Effector memory CD8-positive, alpha-beta T cell (primary cell): ENCODE results near the gene WAPL.

Source experiments
- ATAC-seq: fragments of 150-1000 bp; cut with Tn5 transposase; replicated peaks from 2 replicates; pipeline ENCODE4 v1.10.0; 2021; ENCODE audit warnings: mild to moderate bottlenecking, moderate library complexity
- DNase-seq, 3 experiments: peaks; one replicate each; pipeline ENCODE4 v3.0.0; 2021
- H3K27ac Mint-ChIP-seq, 2 donors: one replicate each; pipeline ENCODE4 v1.8.0; 2022; ENCODE audit warnings: mild to moderate bottlenecking in 2 of 2, mixed read lengths in 2 of 2, moderate library complexity in 2 of 2
- H3K27me3 Mint-ChIP-seq, 2 donors: one replicate each; pipeline ENCODE4 v1.8.0; 2022; ENCODE audit warnings: mixed read lengths in 2 of 2
- H3K36me3 Mint-ChIP-seq: one replicate; pipeline ENCODE4 v1.8.0; 2022; ENCODE audit warnings: mild to moderate bottlenecking, moderate library complexity, mixed read lengths; ENCODE audit not compliant: insufficient read depth
- H3K4me1 Mint-ChIP-seq, 2 donors: one replicate each; pipeline ENCODE4 v1.8.0; 2022; ENCODE audit warnings: low read depth in 2 of 2, mixed read lengths in 2 of 2
- H3K4me3 Mint-ChIP-seq, 2 donors: one replicate each; pipeline ENCODE4 v1.8.0; 2022; ENCODE audit warnings: mild to moderate bottlenecking in 2 of 2, mixed read lengths in 2 of 2, moderate library complexity in 2 of 2
- H3K9me3 Mint-ChIP-seq, 2 donors: one replicate each; pipeline ENCODE4 v1.8.0; 2022; ENCODE audit warnings: mixed read lengths in 2 of 2

The WAPL gene

DNA sequence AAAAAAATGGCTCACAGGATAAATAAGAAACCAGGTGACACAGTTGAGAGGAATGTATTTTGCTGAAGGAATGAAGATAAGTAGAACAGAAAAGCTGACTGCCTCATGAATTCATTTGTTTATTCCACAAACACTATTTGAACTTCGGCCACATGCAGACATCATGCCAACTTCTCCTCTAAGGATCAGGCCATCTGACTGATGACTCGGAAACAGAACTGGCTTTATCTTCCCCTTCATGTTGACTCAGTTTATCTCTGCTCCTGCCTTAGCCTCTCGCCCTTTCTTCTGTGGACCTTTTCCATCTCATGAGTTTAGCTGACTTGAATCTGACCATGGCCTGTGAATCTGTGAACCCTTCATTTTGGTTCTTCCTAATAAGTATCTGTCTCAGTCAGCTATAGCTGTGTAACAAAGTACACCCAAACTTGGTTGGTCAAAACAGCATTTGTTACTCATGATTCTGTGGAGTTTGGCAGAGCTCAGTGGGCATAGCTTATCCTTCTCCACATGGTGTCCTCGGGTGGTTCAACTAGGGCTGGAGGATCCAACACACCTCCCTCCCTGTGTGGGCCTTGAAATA, 111.0 kb downstream of the WAPL start:
- H3K27me3 Mint-ChIP-seq, result no peaks in the 10 kb centered on the region
- no peak for ATAC-seq
- H3K9me3 Mint-ChIP-seq, result no peaks in the 10 kb centered on the region
- H3K4me3 Mint-ChIP-seq, result peak overlapping the region in 1 of 2 donors; percentile 63
- peaks cover 20 to 26% of the 10 kb centered on the region in 2 donors for H3K4me1 Mint-ChIP-seq
- peaks cover 4% of the 10 kb centered on the region for H3K36me3 Mint-ChIP-seq
- DNase-seq, result no peak
- peak overlapping the region; percentile 90 to 91 for H3K27ac Mint-ChIP-seq

DNA sequence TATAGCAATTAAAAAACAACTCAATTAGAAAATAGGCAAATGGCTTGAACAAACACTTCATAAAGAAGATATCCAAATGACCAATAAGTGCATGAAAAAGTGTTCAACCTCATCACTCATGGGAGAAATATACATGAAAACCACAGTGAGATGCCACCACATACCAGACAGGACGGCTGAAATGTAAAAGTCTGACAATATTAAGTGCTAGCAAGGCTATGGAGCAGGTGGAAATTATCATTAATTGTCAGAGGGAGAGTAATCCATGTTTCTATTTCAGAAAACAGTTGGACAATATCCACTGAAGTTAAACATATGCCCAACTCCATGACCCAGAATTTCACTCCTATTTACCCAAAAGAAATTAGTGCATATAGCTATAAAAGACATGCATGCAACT, 112.4 kb downstream of the WAPL start:
- peaks cover 4% of the 10 kb centered on the region for H3K36me3 Mint-ChIP-seq
- H3K9me3 Mint-ChIP-seq, result no peaks in the 10 kb centered on the region
- H3K27me3 Mint-ChIP-seq, result no peaks in the 10 kb centered on the region
- H3K4me3 Mint-ChIP-seq, result no peak overlapping the region
- DNase-seq (no peak), ATAC-seq (no peak)
- H3K4me1 Mint-ChIP-seq, result peaks cover 20 to 26% of the 10 kb centered on the region in 2 donors
- peak overlapping the region in 1 of 2 donors; percentile 33 for H3K27ac Mint-ChIP-seq

GRCh38 chr10:86403183-86403797, 118.3 kb downstream of the WAPL start:
- no peak for DNase-seq

DNA sequence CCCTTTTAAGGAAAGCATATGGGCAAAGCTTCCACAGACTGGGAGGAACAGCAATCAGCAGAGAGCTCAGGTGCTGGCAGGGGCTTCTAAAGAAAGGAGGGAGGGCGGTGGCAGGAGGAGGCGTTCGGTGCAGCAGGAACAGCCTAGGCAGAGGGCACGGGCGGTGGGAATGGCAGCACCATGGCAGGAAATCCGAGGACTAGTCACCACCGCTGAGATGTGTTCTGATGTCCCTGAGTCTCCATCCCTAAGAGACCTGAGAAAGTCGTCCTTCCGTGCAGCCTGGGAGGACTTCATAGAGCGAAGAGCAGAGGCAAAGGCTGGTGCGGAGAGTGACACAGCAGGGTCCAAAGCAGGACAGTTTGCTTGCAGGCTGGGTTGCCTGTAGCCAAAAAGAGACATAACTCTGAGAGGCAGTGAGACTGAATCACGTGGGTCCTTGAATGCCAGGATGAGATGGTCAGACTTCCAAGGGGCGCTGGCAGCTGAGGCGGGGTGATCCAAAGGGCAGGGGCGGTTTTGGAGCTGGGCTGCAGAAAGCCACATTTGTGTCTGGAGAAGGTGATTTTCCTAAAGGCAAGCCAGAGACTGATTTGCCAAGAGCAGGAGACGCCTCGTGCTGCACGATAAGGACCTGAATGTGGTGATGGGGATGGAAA, 119.2 kb downstream of the WAPL start:
- ATAC-seq (no peak), DNase-seq (no peak)
- Mint-ChIP-seq H3K4me3 (peak overlapping the region; percentile 83 to 85), H3K27me3 (peaks cover 5 to 7% of the 10 kb centered on the region in 2 donors), H3K27ac (no peak overlapping the region), H3K9me3 (no peaks in the 10 kb centered on the region), H3K36me3 (peaks cover 6% of the 10 kb centered on the region), H3K4me1 (peaks cover 7 to 8% of the 10 kb centered on the region in 2 donors)

More at GRCh38 chr10:86403183-86403797, 118.3 kb downstream of the WAPL start:
- H3K36me3 Mint-ChIP-seq, result peaks cover 6% of the 10 kb centered on the region
- no peak overlapping the region for H3K27ac Mint-ChIP-seq
- no peaks in the 10 kb centered on the region for H3K9me3 Mint-ChIP-seq
- H3K4me1 Mint-ChIP-seq, result peaks cover 7 to 8% of the 10 kb centered on the region in 2 donors
- no peak for ATAC-seq
- peaks cover 5 to 7% of the 10 kb centered on the region in 2 donors for H3K27me3 Mint-ChIP-seq
- H3K4me3 Mint-ChIP-seq, result no peak overlapping the region

- DNase-seq (no peak), ATAC-seq (no peak)
- peaks cover 6% of the 10 kb centered on the region for H3K36me3 Mint-ChIP-seq
- H3K27me3 Mint-ChIP-seq, result peaks cover 5 to 7% of the 10 kb centered on the region in 2 donors
- peak overlapping the region in 1 of 2 donors; percentile 12 for H3K27ac Mint-ChIP-seq
- peaks cover 7 to 8% of the 10 kb centered on the region in 2 donors for H3K4me1 Mint-ChIP-seq
- peak overlapping the region; percentile 83 to 85 for H3K4me3 Mint-ChIP-seq
- H3K9me3 Mint-ChIP-seq, result no peaks in the 10 kb centered on the region
Observed at GRCh38 chr10:86401588-86402282, 119.9 kb downstream of the WAPL start.

- peak; percentile 50 to 61 (median 57) for DNase-seq
- Mint-ChIP-seq H3K4me1 (peaks cover 7 to 8% of the 10 kb centered on the region in 2 donors), H3K9me3 (no peaks in the 10 kb centered on the region), H3K27ac (peak overlapping the region; percentile 75), H3K4me3 (peak overlapping the region; percentile 83 to 85), H3K27me3 (peaks cover 5 to 7% of the 10 kb centered on the region in 2 donors), H3K36me3 (peaks cover 6% of the 10 kb centered on the region)
- peak; percentile 71 for ATAC-seq
Observed at GRCh38 chr10:86400705-86401587, 120.6 kb downstream of the WAPL start.

GRCh38 chr10:86399879-86400704, 121.5 kb downstream of the WAPL start:
- ATAC-seq, result peak; percentile 84
- peaks cover 6% of the 10 kb centered on the region for H3K36me3 Mint-ChIP-seq
- H3K27me3 Mint-ChIP-seq, result peaks cover 5 to 7% of the 10 kb centered on the region in 2 donors
- peak overlapping the region; percentile 75 to 81 for H3K27ac Mint-ChIP-seq
- peak overlapping the region; percentile 83 to 85 for H3K4me3 Mint-ChIP-seq
- peak; percentile 88 to 91 (median 90) for DNase-seq
- H3K4me1 Mint-ChIP-seq, result peaks cover 7 to 8% of the 10 kb centered on the region in 2 donors
- H3K9me3 Mint-ChIP-seq, result no peaks in the 10 kb centered on the region

DNA sequence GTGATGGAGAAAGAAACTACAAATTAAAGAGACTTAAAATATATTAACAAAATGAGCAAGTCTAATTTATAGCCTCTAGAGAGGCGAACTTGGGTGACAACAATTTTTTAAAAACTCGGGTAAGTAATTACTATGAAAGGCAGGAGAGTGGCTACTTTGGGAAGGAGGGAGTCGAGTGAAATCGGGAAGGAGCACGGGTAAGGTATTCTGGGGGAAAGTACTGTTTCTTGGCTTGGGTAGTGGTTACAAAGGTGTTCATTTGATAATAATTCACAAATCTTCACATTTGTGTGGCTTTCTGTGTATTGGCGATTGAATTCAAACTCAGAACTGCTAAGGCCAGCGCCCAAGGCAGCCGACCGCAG, 122.1 kb downstream of the WAPL start:
- ATAC-seq, result no peak
- H3K9me3 Mint-ChIP-seq, result no peaks in the 10 kb centered on the region
- peak overlapping the region; percentile 59 to 81 for H3K27ac Mint-ChIP-seq
- no peak for DNase-seq
- H3K4me3 Mint-ChIP-seq, result peak overlapping the region; percentile 83 to 85
- peaks cover 6% of the 10 kb centered on the region for H3K36me3 Mint-ChIP-seq
- peaks cover 5 to 7% of the 10 kb centered on the region in 2 donors for H3K27me3 Mint-ChIP-seq
- peaks cover 7 to 8% of the 10 kb centered on the region in 2 donors for H3K4me1 Mint-ChIP-seq

DNA sequence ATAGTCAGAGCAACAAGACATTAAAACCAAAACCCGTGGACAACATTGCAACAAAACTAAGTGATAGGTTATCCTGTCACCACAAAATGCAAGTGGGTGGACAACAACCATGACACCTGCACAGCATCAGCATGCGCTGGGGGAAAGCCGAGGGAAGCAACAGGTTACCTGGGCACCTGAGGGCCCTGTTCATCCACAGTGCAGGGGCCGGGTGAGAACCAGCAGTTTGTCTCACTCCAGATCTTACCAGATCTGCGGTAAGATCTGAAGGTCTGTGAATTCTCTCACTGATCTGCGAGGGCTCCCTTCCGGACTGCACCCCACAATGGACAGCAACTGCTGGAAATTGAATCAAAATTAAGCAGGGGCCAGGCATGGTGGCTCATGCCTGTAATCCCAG, 124.5 kb downstream of the WAPL start:
- peaks cover under 1 to 16% of the 10 kb centered on the region in 2 donors for H3K27me3 Mint-ChIP-seq
- H3K27ac Mint-ChIP-seq, result no peak overlapping the region
- H3K4me1 Mint-ChIP-seq, result peaks cover 7 to 8% of the 10 kb centered on the region in 2 donors
- no peaks in the 10 kb centered on the region for H3K9me3 Mint-ChIP-seq
- H3K4me3 Mint-ChIP-seq, result no peak overlapping the region
- ATAC-seq (no peak), DNase-seq (no peak)
- peaks cover 6% of the 10 kb centered on the region for H3K36me3 Mint-ChIP-seq

GRCh38 chr10:86393862-86394455, 127.6 kb downstream of the WAPL start:
- H3K4me3 Mint-ChIP-seq, result no peak overlapping the region
- H3K9me3 Mint-ChIP-seq, result no peaks in the 10 kb centered on the region
- H3K27me3 Mint-ChIP-seq, result peaks cover 13 to 41% of the 10 kb centered on the region in 2 donors
- H3K36me3 Mint-ChIP-seq, result no peaks in the 10 kb centered on the region
- no peak overlapping the region for H3K27ac Mint-ChIP-seq
- DNase-seq (no peak), ATAC-seq (no peak)
- H3K4me1 Mint-ChIP-seq, result peaks cover 0 to 2% of the 10 kb centered on the region in 2 donors

DNA sequence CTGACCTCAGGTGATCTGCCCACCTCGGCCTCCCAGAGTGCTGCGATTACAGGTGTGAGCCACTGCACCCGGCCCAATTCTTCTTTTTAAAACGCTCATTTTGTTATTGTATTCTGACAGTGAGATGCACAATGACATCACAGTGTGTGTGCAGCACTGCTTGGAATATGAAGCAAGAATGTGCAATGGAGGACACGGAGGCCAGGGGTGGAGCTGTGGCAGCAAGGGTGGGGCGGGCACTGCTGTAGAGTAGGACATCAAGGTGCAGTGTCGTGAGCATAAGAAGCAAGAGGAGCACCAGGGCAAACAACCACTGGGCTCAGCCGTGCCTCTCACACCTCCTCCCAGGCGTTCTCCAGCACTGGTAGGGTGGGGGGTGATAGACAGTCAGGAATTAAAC, 128.2 kb downstream of the WAPL start:
- Mint-ChIP-seq H3K9me3 (no peaks in the 10 kb centered on the region), H3K27me3 (peaks cover 16 to 45% of the 10 kb centered on the region in 2 donors), H3K4me3 (no peak overlapping the region), H3K36me3 (no peaks in the 10 kb centered on the region), H3K27ac (no peak overlapping the region), H3K4me1 (peaks cover 0 to 3% of the 10 kb centered on the region in 2 donors)
- DNase-seq (no peak), ATAC-seq (no peak)

DNA sequence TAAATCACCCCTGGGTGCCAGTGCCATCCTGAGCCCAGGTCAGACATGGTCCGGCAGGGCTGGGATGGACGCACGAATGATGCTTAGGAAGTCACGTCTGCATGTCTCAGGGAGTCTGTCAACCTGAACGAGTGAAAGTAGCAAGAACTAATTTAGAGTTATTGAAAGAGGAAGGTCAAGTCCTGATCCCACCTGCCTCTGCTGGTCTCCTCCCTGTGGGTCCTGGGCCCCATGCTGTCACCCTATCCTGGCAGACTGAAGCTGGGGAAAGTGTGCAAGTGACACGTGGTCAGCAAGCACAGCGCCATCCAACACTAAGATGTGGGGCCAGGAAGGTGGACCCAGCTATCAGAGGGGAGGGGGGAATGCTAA, 128.9 kb downstream of the WAPL start:
- ATAC-seq (no peak), DNase-seq (no peak)
- Mint-ChIP-seq H3K27ac (no peak overlapping the region), H3K9me3 (no peaks in the 10 kb centered on the region), H3K4me3 (no peak overlapping the region), H3K36me3 (peaks cover 2% of the 10 kb centered on the region), H3K27me3 (peaks cover 23 to 52% of the 10 kb centered on the region in 2 donors), H3K4me1 (peaks cover 0 to 6% of the 10 kb centered on the region in 2 donors)
